ENCODE measurements around the gene ENDOV.

ENDOV gene

DNA sequence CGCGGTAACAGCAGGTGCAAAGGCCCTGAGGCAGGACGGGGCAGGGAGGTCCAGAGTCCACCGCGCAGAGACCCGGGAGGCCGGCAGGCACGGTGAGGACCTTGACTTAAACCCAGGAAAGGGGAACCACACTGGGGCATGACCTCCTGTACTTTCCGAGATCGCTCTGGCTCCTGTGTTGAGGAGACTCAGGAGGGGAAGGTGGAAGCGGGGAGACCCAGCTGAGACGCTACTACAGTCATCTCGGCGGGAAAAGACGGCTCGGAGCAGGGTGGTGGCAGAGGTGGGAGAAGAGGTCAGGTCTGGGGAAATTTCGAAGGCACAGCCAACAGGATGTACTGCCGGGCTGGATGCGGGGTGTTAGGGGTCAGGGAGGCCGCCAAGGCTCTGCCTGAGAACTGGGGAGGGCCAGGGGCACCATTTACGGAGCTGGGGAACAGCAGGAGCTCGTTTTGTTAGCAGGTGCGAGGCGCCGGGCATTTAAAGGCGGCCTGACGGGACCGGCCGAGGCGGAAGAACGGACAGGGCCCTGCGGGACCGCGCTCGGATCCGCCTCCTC is 39.1 kb downstream of the ENDOV start:
- DNase-seq (ENCODE audit: extremely low read depth, low read depth) = no peak
- H3K4me3 ChIP-seq (replicated peaks; ENCODE audit: low read depth, low read length) = peak overlapping the region; percentile 77
- TF ChIP-seq, protein P1, sequence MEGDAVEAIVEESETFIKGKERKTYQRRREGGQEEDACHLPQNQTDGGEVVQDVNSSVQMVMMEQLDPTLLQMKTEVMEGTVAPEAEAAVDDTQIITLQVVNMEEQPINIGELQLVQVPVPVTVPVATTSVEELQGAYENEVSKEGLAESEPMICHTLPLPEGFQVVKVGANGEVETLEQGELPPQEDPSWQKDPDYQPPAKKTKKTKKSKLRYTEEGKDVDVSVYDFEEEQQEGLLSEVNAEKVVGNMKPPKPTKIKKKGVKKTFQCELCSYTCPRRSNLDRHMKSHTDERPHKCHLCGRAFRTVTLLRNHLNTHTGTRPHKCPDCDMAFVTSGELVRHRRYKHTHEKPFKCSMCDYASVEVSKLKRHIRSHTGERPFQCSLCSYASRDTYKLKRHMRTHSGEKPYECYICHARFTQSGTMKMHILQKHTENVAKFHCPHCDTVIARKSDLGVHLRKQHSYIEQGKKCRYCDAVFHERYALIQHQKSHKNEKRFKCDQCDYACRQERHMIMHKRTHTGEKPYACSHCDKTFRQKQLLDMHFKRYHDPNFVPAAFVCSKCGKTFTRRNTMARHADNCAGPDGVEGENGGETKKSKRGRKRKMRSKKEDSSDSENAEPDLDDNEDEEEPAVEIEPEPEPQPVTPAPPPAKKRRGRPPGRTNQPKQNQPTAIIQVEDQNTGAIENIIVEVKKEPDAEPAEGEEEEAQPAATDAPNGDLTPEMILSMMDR (IDR thresholded peaks at IDR 0.05; ENCODE audit: low read depth, low read length, missing control alignments) = no peak

DNA sequence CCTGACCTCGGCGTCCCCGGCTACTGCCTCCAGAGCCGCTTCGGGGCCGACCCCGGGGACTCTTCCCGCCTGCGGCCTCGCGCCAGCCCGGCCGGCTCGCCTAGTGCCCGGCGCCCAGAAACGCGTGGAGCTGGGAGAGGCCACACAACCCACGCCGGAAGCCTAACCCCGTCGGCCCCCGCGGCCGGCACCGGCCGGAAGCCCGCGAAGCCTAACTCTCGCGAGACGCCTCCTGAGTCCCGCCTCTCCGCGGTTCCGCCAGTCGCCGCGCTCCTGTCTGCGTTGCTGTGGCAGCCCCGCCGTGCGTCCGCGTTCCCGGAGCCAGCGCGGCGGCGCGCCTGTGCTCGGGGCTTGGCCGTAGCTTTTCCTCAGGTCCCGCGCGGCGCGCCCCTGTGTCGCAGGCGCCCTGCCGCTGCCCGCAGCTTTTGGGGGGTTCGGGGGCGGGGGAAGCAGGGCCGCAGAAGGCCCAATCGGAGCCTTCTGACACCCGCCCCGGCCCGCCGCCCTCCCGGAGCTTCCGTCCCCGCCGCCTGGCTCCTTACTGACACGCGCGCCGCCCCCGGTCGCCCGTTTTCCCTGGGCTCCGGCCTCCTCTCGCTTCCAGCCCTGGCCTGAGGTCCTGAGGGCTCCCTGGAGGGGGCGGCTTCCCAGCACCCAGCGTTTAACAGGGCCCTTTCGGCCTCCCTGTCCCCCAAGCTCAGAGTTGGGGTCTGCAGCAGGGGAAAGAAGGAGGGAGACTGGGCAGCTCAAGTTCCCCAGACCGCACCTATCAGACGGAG is 39.8 kb downstream of the ENDOV start:
- peak overlapping the region; percentile 77 for H3K4me3 ChIP-seq (replicated peaks; ENCODE audit: low read depth, low read length)
- TF ChIP-seq, protein P1 (IDR thresholded peaks at IDR 0.05; ENCODE audit: low read depth, low read length, missing control alignments) = no peak
- peak; percentile 84 for DNase-seq (ENCODE audit: extremely low read depth, low read depth)

DNA sequence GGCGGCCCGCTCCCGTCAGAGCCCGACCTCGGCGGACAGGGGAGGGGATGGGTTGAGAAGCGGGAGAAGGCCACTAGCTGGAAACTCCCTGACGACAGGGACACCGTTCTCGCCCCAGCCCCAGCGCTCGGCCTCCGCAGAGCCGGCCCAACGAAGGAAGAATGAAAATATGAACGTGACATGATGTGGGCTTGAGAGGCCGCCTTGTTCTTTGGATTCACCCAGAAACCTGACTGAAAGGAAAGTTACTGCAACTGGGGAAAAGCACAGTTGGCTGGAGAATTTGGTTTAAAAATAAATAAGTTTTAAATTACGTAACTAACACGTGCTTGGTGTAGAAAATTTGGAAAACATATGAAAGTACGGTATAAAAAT is 40.4 kb downstream of the ENDOV start:
- H3K4me3 ChIP-seq (replicated peaks; ENCODE audit: low read depth, low read length) = peak overlapping the region; percentile 77
- TF ChIP-seq, protein P1 (IDR thresholded peaks at IDR 0.05; ENCODE audit: low read depth, low read length, missing control alignments) = no peak
- no peak for DNase-seq (ENCODE audit: extremely low read depth, low read depth)

DNA sequence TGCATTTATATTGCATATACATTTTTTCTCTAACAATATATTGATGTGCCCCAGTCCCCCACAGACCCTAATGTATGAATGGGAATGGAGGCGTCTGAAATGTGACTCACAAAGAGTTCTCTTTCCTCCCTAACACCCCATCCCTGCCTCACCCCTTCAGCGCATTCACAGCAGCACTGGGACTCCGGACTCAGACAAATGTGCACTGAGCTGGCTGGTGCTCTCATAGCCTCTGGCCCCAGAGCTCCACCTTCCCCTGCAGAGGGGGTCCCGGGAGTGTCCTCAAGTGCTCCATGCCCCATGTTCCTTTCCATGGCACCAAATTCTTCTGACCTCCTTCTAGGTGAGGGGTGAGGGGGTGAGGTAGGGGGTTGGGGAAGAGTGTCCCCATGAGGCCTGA is 40.8 kb downstream of the ENDOV start:
- DNase-seq (ENCODE audit: extremely low read depth, low read depth) = no peak
- peak overlapping the region; percentile 77 for H3K4me3 ChIP-seq (replicated peaks; ENCODE audit: low read depth, low read length)
- TF ChIP-seq, protein P1 (IDR thresholded peaks at IDR 0.05; ENCODE audit: low read depth, low read length, missing control alignments) = no peak

DNA sequence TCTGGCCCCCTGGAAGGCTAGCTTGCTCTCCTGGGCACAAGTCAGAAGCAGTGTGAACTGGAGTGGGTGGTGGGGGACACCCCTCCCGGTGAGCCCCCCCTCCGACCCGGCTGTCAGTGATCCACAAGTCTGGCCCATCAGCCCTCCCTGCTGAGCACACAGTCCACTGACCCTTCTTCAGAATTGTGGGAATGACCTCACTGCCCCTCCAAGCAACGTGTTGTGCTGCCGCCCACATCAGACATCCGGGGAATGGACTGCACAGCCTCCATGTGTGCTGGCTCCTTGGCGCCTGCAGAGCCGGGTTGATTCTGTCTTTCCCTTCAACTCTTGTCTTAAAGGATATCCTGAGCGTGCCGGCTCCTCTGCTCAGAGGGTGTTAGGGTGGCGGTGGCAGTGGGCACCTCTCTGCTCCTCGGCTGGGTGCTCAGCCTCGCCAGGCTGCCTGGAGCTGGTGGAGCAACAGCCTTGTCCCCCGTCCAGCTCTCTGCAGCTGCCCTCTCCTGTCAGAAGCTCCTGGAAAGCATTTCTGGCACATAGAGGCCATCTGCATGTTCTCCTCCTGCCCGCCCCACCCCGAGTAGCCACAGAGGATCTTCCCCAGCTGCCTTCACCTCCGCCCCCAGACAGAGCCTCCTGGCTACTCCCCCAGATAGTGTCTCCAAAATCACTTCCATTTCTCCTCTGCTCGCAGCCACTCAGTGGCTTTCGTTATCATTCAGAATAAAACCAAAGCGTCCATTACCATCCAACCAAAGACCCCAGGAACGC is 41.7 kb downstream of the ENDOV start:
- DNase-seq (ENCODE audit: extremely low read depth, low read depth) = no peak
- no peak overlapping the region for H3K4me3 ChIP-seq (replicated peaks; ENCODE audit: low read depth, low read length)
- TF ChIP-seq, protein P1 (IDR thresholded peaks at IDR 0.05; ENCODE audit: low read depth, low read length, missing control alignments) = no peak

DNA sequence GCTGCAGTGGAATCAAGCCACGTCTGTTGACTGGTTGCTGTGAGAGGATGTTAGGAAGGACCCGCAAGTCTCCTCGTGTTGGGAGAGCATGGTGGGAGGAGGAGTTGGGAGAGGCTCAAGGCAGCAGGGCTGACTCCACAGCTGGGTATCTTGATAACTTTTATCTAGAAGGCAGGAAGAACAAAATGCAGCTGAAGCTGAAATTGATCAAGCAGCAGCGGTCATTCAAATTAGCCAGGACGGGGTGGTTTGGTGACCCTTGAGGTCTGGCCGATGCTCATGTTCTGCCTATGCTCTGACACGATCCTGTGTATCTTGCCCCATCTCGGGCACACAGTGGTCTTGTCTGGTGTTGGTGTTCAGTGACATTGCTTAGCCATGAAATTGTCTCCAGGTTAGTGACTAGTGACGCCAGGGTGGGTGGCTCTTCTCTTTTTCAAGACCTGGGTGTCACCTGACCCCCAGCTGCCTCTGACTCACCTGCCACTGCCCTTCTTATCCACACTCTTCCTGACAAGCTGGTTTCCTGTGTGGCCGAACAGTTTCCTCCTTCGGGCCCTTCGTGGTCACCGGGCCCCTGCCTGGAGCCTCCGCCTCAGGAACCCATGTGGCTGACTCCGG is 42.4 kb downstream of the ENDOV start:
- TF ChIP-seq, protein P1 (IDR thresholded peaks at IDR 0.05; ENCODE audit: low read depth, low read length, missing control alignments) = no peak
- no peak overlapping the region for H3K4me3 ChIP-seq (replicated peaks; ENCODE audit: low read depth, low read length)
- DNase-seq (ENCODE audit: extremely low read depth, low read depth) = no peak

All from HFF-Myc (cell line).